Caco-2 (cell line): ENCODE measurements around the gene AMH. TPM values are rescaled to one million over a fixed set of nuclear protein-coding genes. Genes with fewer than 3 reads are reported as not detected.
"Not testable (repeated sequence)": the region's sequence is repeated elsewhere in the genome, so short reads cannot be mapped to it uniquely, and the experiment has no call there.

ENCODE experiments used
- Bru-seq: library from RNA; stranded (reverse); fragments of 400-500 nt; gene quantifications from one replicate; lab custom pipeline; 2021; lab: Mats Ljungman, UMichigan
- BruChase-seq, 2 experiments: library from RNA; stranded (reverse); fragments of 400-500 nt; gene quantifications; one replicate each; lab custom pipeline; 2021; lab: Mats Ljungman, UMichigan
- BruUV-seq: library from RNA; stranded (reverse); fragments of 400-500 nt; replicated peaks from 2 replicates; lab custom pipeline; 2021; lab: Mats Ljungman, UMichigan
- CTCF ChIA-PET: fragments of 300-600 bp; sonication (Branson Sonifier 250); formaldehyde crosslinking; loops from one replicate; lab custom pipeline; 2022; ENCODE audit warnings: antibody characterized with exemption; lab: Charles Lee
- POLR2A ChIA-PET: fragments of 300-600 bp; sonication (Branson Sonifier 250); formaldehyde crosslinking; loops from one replicate; lab custom pipeline; 2022; ENCODE audit warnings: antibody characterized with exemption; lab: Charles Lee
- DNase-seq, 2 experiments: peaks; one replicate each; pipeline versions ENCODE4 v3.0.0 to v3.0.0-alpha.2; 2020 to 2022
- H3K27me3 ChIP-seq: replicated peaks from 2 replicates; pipeline ENCODE4 v1.6.0; 2011; ENCODE audit warnings: low read length; ENCODE audit not compliant: control insufficient read depth, insufficient read depth
- H3K36me3 ChIP-seq: 2 replicates; pipeline ENCODE4 v1.5.1; 2011; ENCODE audit warnings: low read length; ENCODE audit not compliant: control insufficient read depth, insufficient read depth
- H3K4me1 ChIP-seq: fragments of 250-450 bp; sonication (Bioruptor Pico); 2 replicates; pipeline ENCODE4 v1.5.1; 2020; ENCODE audit warnings: mild to moderate bottlenecking
- H3K4me3 ChIP-seq: 2 replicates; pipeline ENCODE4 v1.5.1; 2011; ENCODE audit warnings: low read depth, mild to moderate bottlenecking, control low read depth, low read length
- H3K9me3 ChIP-seq: fragments of 250-450 bp; sonication (Bioruptor Pico); 2 replicates; pipeline ENCODE4 v1.5.1; 2020; ENCODE audit warnings: mild to moderate bottlenecking, moderate library complexity
- H3K27ac Mint-ChIP-seq: one replicate; pipeline ENCODE4 v1.8.0; 2022; ENCODE audit warnings: mixed read lengths; ENCODE audit not compliant: unreplicated experiment
- H3K27me3 Mint-ChIP-seq: one replicate; pipeline ENCODE4 v1.8.0; 2022; ENCODE audit warnings: mixed read lengths; ENCODE audit not compliant: insufficient read depth, unreplicated experiment
- H3K36me3 Mint-ChIP-seq: one replicate; pipeline ENCODE4 v1.8.0; 2022; ENCODE audit warnings: mild to moderate bottlenecking, mixed read lengths; ENCODE audit not compliant: insufficient read depth, unreplicated experiment
- H3K4me1 Mint-ChIP-seq: one replicate; pipeline ENCODE4 v1.8.0; 2022; ENCODE audit warnings: low read depth, mixed read lengths; ENCODE audit not compliant: unreplicated experiment
- H3K4me3 Mint-ChIP-seq: one replicate; pipeline ENCODE4 v1.8.0; 2022; ENCODE audit warnings: mild to moderate bottlenecking, moderate library complexity, mixed read lengths; ENCODE audit not compliant: unreplicated experiment
- H3K9me3 Mint-ChIP-seq: one replicate; pipeline ENCODE4 v1.8.0; 2022; ENCODE audit warnings: mixed read lengths; ENCODE audit not compliant: unreplicated experiment
- intact Hi-C: fragments of 100-400 bp; cut with micrococcal nuclease; formaldehyde crosslinking; loops from one replicate; pipeline ENCODE4 v1.10.0; 2022; ENCODE audit not compliant: unreplicated experiment
- long read RNA-seq: library from polyadenylated mRNA; stranded (forward); transcript quantifications from one replicate; pipeline ENCODE4 v2.0.0, GENCODE V29; 2022
- total RNA-seq: library from RNA; stranded (reverse); gene quantifications from 2 replicates; pipeline ENCODE4 v1.2.3, GENCODE V29; 2022
- TF ChIP-seq, protein P1 (sequence below), 2 experiments: fragments of 200-600 bp in 1 of 2; IDR thresholded peaks; 1 replicate in 1 of 2; 2 replicates in 1 of 2; pipeline versions ENCODE4 v1.5.1 to v1.8.0; 2011 to 2022; ENCODE audit warnings: antibody characterized with exemption in 1 of 2, control low read depth in 1 of 2, inconsistent platforms in 1 of 2, low read depth in 1 of 2, low read length in 1 of 2, mild to moderate bottlenecking in 1 of 2, moderate library complexity in 1 of 2; ENCODE audit not compliant: insufficient read depth in 1 of 2, severe bottlenecking in 1 of 2, unreplicated experiment in 1 of 2

Gene AMH
- total RNA-seq = 19.3 and 19.4 TPM in 2 replicates
- Bru-seq, nascent RNA = percentile 49 among the genes with signal in this experiment
- percentile 61 among the genes with signal in this experiment for BruChase-seq, experiment 1, labeled RNA remaining after a 2-hour chase
- percentile 82 among the genes with signal in this experiment for BruChase-seq, experiment 2, labeled RNA remaining after a 6-hour chase
- long read RNA-seq, transcript AMH-202 (3 exons, 1,686 nt) = major isoform, 17 of 21 reads
- long read RNA-seq, partial matches to known transcripts = 4 of 21 reads
- long read RNA-seq, other reads (novel, unspliced or antisense) = 0 of 21 reads

DNA sequence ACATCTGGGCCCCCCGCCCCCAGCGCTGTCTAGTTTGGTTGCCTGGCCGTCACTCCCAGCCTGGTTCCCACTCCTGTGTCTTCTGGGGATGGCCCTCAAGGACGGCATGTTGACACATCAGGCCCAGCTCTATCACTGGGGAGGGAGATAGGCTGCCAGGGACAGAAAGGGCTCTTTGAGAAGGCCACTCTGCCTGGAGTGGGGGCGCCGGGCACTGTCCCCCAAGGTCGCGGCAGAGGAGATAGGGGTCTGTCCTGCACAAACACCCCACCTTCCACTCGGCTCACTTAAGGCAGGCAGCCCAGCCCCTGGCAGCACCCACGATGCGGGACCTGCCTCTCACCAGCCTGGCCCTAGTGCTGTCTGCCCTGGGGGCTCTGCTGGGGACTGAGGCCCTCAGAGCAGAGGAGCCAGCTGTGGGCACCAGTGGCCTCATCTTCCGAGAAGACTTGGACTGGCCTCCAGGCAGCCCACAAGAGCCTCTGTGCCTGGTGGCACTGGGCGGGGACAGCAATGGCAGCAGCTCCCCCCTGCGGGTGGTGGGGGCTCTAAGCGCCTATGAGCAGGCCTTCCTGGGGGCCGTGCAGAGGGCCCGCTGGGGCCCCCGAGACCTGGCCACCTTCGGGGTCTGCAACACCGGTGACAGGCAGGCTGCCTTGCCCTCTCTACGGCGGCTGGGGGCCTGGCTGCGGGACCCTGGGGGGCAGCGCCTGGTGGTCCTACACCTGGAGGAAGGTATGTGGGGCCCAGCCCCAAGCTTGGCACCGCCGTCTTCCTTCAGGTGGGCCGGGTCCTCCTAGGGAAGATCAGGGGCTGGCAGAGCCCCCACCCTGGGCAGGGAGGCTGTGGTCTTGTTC, at the start of gene AMH:
TSS of gene AMH (plus strand) at position 314 of the 857 bp plus-strand sequence. CDS start at position 324, 10 bp downstream.
- Mint-ChIP-seq H3K36me3 (peaks cover 82% of the 10 kb centered on the region), H3K9me3 (no peaks in the 10 kb centered on the region), H3K4me1 (no peaks in the 10 kb centered on the region), H3K4me3 (no peak within 1 kb of the TSS), H3K27me3 (no peaks in the 10 kb centered on the region), H3K27ac (no peak within 1 kb of the TSS)
- ChIA-PET CTCF (no interaction called here), POLR2A (interaction anchor here (0.5 kb wide), 1 partner anchor 36 kb away, joined by 3 read pairs; no protein-coding TSS in a partner anchor)
- DNase-seq = no peak
- intact Hi-C loops = no loop called here
- no peak within 1 kb of the TSS for H3K4me3 ChIP-seq
- H3K36me3 ChIP-seq = peaks cover under 1% of the 10 kb centered on the region
- no peaks in the 10 kb centered on the region for H3K9me3 ChIP-seq
- no TSS peak for BruUV-seq
- H3K27me3 ChIP-seq = no peaks in the 10 kb centered on the region
- TF ChIP-seq, protein P1, sequence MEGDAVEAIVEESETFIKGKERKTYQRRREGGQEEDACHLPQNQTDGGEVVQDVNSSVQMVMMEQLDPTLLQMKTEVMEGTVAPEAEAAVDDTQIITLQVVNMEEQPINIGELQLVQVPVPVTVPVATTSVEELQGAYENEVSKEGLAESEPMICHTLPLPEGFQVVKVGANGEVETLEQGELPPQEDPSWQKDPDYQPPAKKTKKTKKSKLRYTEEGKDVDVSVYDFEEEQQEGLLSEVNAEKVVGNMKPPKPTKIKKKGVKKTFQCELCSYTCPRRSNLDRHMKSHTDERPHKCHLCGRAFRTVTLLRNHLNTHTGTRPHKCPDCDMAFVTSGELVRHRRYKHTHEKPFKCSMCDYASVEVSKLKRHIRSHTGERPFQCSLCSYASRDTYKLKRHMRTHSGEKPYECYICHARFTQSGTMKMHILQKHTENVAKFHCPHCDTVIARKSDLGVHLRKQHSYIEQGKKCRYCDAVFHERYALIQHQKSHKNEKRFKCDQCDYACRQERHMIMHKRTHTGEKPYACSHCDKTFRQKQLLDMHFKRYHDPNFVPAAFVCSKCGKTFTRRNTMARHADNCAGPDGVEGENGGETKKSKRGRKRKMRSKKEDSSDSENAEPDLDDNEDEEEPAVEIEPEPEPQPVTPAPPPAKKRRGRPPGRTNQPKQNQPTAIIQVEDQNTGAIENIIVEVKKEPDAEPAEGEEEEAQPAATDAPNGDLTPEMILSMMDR (IDR thresholded peaks at IDR 0.05; ENCODE audit: insufficient read depth in 1 of 2, low read depth in 1 of 2, low read length in 1 of 2, severe bottlenecking in 1 of 2, unreplicated experiment in 1 of 2) = no peak
- no peaks in the 10 kb centered on the region for H3K4me1 ChIP-seq

DNA sequence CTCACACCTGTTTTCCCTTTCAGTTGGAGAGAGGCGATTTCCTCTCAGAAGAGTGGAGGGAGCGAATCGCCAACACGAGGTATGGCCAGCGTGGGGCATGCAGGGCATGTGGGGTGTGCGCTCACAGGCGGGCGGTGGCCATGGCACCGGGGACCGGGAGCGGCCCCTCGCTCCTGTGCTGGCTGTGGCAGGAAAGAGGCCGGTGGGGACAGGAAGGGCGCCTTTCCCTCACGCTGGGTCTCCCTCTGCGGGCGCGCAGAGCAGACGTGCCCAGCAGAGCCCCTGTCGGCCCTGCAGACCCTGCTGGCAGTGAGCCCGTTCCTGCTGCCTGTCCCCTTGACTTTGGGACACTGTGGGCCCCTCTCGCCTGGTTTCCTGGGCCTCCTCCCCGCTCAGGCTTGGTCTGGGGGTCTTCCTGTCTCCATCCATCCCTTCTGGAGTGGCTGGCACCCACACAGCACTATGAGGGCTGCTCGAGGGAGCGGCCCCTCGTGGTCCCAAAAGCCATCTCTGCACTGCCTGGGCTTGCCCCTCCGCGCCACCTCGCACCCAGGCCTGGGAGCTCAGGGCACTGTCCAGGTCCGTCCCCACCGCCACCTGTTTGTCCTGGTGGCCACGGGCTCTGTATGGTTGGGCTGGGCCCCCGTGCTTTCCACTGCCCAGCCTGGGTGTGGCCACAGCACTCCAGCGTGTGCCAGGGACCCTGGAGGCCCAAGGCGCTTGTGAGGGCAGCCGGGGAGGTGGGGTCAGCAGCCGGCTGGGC, 49.1 kb upstream of the AMH start:
- TF ChIP-seq, protein P1 (IDR thresholded peaks at IDR 0.05; ENCODE audit: insufficient read depth in 1 of 2, low read depth in 1 of 2, low read length in 1 of 2, severe bottlenecking in 1 of 2, unreplicated experiment in 1 of 2) = no peak
- no TSS peak for BruUV-seq

DNA sequence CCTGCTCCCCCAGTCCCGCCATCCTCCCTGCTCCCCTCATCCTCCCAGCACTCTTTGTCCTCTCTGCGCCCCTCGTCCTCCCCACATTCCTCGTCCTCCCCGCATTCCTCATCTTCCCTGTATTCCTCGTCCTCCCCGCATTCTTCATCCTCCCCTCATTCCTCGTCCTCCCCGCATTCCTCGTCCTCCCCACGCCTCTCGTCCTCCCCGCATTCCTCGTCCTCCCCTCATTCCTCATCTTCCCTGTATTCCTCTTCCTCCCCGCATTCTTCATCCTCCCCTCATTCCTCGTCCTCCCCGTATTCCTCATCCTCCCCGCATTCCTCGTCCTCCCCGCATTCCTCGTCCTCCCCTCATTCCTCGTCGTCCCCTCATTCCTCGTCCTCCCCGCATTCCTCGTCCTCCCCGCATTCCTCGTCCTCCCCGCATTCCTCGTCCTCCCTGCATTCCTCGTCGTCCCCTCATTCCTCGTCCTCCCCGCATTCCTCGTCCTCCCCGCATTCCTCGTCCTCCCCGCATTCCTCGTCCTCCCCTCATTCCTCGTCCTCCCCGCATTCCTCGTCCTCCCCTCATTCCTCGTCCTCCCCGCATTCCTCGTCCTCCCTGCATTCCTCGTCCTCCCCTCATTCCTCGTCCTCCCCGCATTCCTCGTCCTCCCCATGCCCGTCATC, 48.4 kb upstream of the AMH start:
- POLR2A ChIA-PET, H3K9me3 Mint-ChIP-seq, CTCF ChIA-PET, BruUV-seq, intact Hi-C loops, H3K27ac Mint-ChIP-seq, H3K27me3 ChIP-seq, H3K36me3 ChIP-seq, H3K4me1 Mint-ChIP-seq, H3K4me1 ChIP-seq, H3K9me3 ChIP-seq, H3K4me3 Mint-ChIP-seq, DNase-seq, H3K4me3 ChIP-seq, H3K27me3 Mint-ChIP-seq: not testable (repeated sequence)
- peaks cover 58% of the 10 kb centered on the region for H3K36me3 Mint-ChIP-seq

More for the DNA sequence above, 49.1 kb upstream of the AMH start:
- Histone ChIP-seq H3K36me3 (peaks cover 1% of the 10 kb centered on the region; the same call in 1 of the 2 replicates), H3K4me3 (no peak overlapping the region), H3K27me3 (no peaks in the 10 kb centered on the region), H3K9me3 (no peaks in the 10 kb centered on the region), H3K4me1 (no peaks in the 10 kb centered on the region)
- peaks cover 51% of the 10 kb centered on the region for H3K36me3 Mint-ChIP-seq
- no peaks in the 10 kb centered on the region for H3K27me3 Mint-ChIP-seq
- POLR2A ChIA-PET = no interaction called here
- H3K27ac Mint-ChIP-seq = no peak overlapping the region
- intact Hi-C loops = no loop called here
- DNase-seq = no peak
- H3K4me1 Mint-ChIP-seq = no peaks in the 10 kb centered on the region
- no peak overlapping the region for H3K4me3 Mint-ChIP-seq
- H3K9me3 Mint-ChIP-seq = no peaks in the 10 kb centered on the region
- CTCF ChIA-PET = no interaction called here
